Omental fat pad (tissue), 4 donors: ENCODE measurements around the gene FAM124A. TPM values are rescaled to one million over a fixed set of nuclear protein-coding genes. Genes with fewer than 3 reads are reported as not detected.

Experiments
- ATAC-seq: fragments of 150-250 bp; one replicate; pipeline ENCODE4 v1.9.1; 2016; ENCODE audit warnings: mild to moderate bottlenecking, moderate library complexity; ENCODE audit not compliant: low FRiP score
- DNase-seq: peaks from one replicate; pipeline ENCODE4 v3.0.0-alpha.2; 2019; ENCODE audit warnings: low spot score
- CTCF ChIP-seq, 3 donors: fragments of 450-650 bp; IDR thresholded peaks; one replicate each; pipeline ENCODE4 v1.5.1; 2016 to 2017; ENCODE audit warnings: antibody characterized with exemption in 3 of 3, mild to moderate bottlenecking in 3 of 3, moderate library complexity in 2 of 3
- total RNA-seq, 4 donors: library from RNA; depleted of rRNA; stranded (reverse); fragments of >200 nt; gene quantifications; one replicate each; pipeline ENCODE4 v1.1.0, GENCODE V29; 2016

Gene FAM124A
- total RNA-seq, 4 donors from 2014 or later: 8.2 to 19.2 (median 13.2) TPM

GRCh38 chr13:51246025-51246417, 23.8 kb downstream of the FAM124A start:
- no peak for TF ChIP-seq CTCF (IDR thresholded peaks at IDR 0.05)
- DNase-seq (no peak), ATAC-seq (no peak)

- TF ChIP-seq CTCF (IDR thresholded peaks at IDR 0.05): no peak
- ATAC-seq: no peak
- DNase-seq: no peak
Observed at GRCh38 chr13:51246418-51247277, 24.4 kb downstream of the FAM124A start.

- no peak for ATAC-seq
- TF ChIP-seq CTCF (IDR thresholded peaks at IDR 0.05): no peak
- no peak for DNase-seq
Observed at GRCh38 chr13:51249255-51249654, 27.1 kb downstream of the FAM124A start.

GRCh38 chr13:51249770-51250741, 27.9 kb downstream of the FAM124A start:
- no peak for DNase-seq
- TF ChIP-seq CTCF (IDR thresholded peaks at IDR 0.05): no peak
- ATAC-seq: no peak

- DNase-seq (no peak), ATAC-seq (no peak)
- TF ChIP-seq CTCF (IDR thresholded peaks at IDR 0.05): no peak
Observed at GRCh38 chr13:51251480-51251879, 29.3 kb downstream of the FAM124A start.

GRCh38 chr13:51252954-51253532, 30.8 kb downstream of the FAM124A start:
- no peak for TF ChIP-seq CTCF (IDR thresholded peaks at IDR 0.05)
- DNase-seq (no peak), ATAC-seq (no peak)
